Sigmoid colon (tissue), 7 donors: ENCODE data around the gene SEMG2. TPM values are rescaled to one million over a fixed set of nuclear protein-coding genes. Genes with fewer than 3 reads are reported as not detected.

Experiments
- DNase-seq: peaks from one replicate; pipeline ENCODE4 v3.0.0-alpha.2; 2019
- H3K27ac ChIP-seq, 4 donors: fragments of 200-600 bp; sonication (generic); one replicate each; pipeline ENCODE4 v1.5.1; 2016 to 2019; ENCODE audit warnings: mild to moderate bottlenecking in 1 of 4
- H3K27me3 ChIP-seq, 3 donors: fragments of 200-600 bp; sonication (generic); one replicate each; pipeline ENCODE4 v1.5.1; 2019; ENCODE audit warnings: mild to moderate bottlenecking in 1 of 3
- H3K36me3 ChIP-seq, 4 donors: fragments of 200-600 bp; sonication (generic); one replicate each; pipeline ENCODE4 v1.5.1; 2016 to 2019
- H3K4me1 ChIP-seq, 4 donors: fragments of 200-600 bp; sonication (generic); one replicate each; pipeline ENCODE4 v1.5.1; 2017 to 2019
- H3K4me3 ChIP-seq, 4 donors: fragments of 200-600 bp; sonication (generic); one replicate each; pipeline ENCODE4 v1.5.1; 2017 to 2019; ENCODE audit warnings: mild to moderate bottlenecking in 2 of 4, moderate library complexity in 1 of 4
- H3K9me3 ChIP-seq, 4 donors: fragments of 200-600 bp in 3 of 4; sonication (generic) in 3 of 4; one replicate each; pipeline versions ENCODE4 v1.5.1 to v1.6.1; 2013 to 2019
- EP300 ChIP-seq, 4 donors: sonication (generic); formaldehyde crosslinking; IDR thresholded peaks; one replicate each; pipeline ENCODE4 v1.6.1; 2017; ENCODE audit warnings: antibody characterized with exemption in 4 of 4
- POLR2A ChIP-seq, 2 donors: fragments of 450-650 bp; IDR thresholded peaks; one replicate each; pipeline ENCODE4 v1.6.1; 2016; ENCODE audit warnings: antibody characterized with exemption in 2 of 2, mild to moderate bottlenecking in 2 of 2, moderate library complexity in 2 of 2
- POLR2AphosphoS5 ChIP-seq, 4 donors: sonication (generic); formaldehyde crosslinking; IDR thresholded peaks; one replicate each; pipeline ENCODE4 v1.6.1; 2017; ENCODE audit warnings: antibody characterized with exemption in 4 of 4
- WGBS, 2 donors: extraction: QIAGEN DNeasy Blood & Tissue Kit; methylation state at CpG; one replicate each; pipeline ENCODE4 v1.1.7; 2013; 5-methylcytosine and 5-hydroxymethylcytosine counted together
- intact Hi-C: fragments of 100-400 bp; cut with DNase I; formaldehyde crosslinking; loops from one replicate; pipeline ENCODE4 v1.15.1; 2023
- polyA plus RNA-seq, 3 donors: library from polyadenylated mRNA; stranded (reverse); fragments of 200-250 nt; gene quantifications; one replicate each; pipeline ENCODE4 v1.2.3, GENCODE V29; 2013
- total RNA-seq, 4 donors: library from RNA; depleted of rRNA; stranded (reverse); fragments of >200 nt; gene quantifications; one replicate each; pipeline ENCODE4 v1.1.0, GENCODE V29; 2016
- TF ChIP-seq, protein P1 (sequence below), 4 experiments: fragments of 450-650 bp in 3 of 4; fragments of 200-600 bp in 1 of 4; IDR thresholded peaks; one replicate each; pipeline ENCODE4 v1.5.1; 2016 to 2019; ENCODE audit warnings: antibody characterized with exemption in 4 of 4, mild to moderate bottlenecking in 3 of 4, moderate library complexity in 2 of 4
- donor health status: healthy with polysubstance abuse.
- donor health status: Bipolar disorder and iron deficiency.
- donor health status: healthy.

Gene SEMG2, protein sequence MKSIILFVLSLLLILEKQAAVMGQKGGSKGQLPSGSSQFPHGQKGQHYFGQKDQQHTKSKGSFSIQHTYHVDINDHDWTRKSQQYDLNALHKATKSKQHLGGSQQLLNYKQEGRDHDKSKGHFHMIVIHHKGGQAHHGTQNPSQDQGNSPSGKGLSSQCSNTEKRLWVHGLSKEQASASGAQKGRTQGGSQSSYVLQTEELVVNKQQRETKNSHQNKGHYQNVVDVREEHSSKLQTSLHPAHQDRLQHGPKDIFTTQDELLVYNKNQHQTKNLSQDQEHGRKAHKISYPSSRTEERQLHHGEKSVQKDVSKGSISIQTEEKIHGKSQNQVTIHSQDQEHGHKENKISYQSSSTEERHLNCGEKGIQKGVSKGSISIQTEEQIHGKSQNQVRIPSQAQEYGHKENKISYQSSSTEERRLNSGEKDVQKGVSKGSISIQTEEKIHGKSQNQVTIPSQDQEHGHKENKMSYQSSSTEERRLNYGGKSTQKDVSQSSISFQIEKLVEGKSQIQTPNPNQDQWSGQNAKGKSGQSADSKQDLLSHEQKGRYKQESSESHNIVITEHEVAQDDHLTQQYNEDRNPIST
- total RNA-seq = not detected
- not detected for polyA plus RNA-seq

DNA sequence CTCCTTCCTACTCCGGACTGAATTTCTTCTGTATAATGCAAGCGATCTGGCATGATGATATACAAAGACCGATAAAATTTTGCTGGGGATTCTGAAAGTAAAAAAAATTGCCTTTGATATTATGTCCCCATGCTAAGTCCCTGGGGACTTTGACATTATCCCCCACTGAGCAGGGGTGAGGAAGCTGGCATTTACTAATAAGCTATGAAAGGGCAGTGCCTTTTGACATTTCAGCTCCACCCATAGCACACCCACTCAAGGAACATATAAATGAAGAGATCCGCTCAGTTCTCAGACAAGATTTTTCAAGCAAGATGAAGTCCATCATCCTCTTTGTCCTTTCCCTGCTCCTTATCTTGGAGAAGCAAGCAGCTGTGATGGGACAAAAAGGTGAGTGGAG lies at the start of gene SEMG2:
Gene SEMG2 (plus strand): TSS at position 298 of the 400 bp plus-strand sequence. CDS start 17 bp downstream, at position 315.
- H3K27me3 ChIP-seq = peaks cover 0 to 7% (median 0%) of the 10 kb centered on the region in 3 donors
- no peak for DNase-seq

DNA sequence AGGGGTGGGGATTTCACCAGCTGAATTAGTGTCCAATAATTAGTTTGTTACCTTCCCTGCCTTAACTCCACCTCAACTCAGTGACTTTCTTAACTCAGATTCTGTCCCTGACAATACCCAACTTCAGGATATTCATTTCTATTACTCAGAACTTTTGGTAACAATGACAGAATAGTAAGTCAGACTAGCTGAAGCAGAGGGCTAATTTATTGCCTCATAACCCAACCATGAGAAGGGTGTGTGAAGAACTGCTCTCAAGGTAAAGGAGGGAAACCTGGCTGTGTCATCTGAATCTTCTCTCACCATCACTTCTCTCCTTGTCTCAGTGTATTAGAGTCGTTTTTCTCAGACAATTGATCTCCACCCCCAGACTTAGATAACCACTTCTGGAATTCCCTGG lies 47.7 kb upstream of the SEMG2 start:
- peaks cover 0 to 10% (median 0%) of the 10 kb centered on the region in 4 donors for H3K9me3 ChIP-seq
- WGBS, 2 donors = 22% methylated on average over 1 of the region's 1 CpG
- H3K4me1 ChIP-seq = no peaks in the 10 kb centered on the region
- intact Hi-C loops = no loop called here
- DNase-seq = no peak
- no peaks in the 10 kb centered on the region for H3K36me3 ChIP-seq
- no peak overlapping the region for H3K4me3 ChIP-seq
- H3K27me3 ChIP-seq = no peaks in the 10 kb centered on the region
- TF ChIP-seq POLR2AphosphoS5 (IDR thresholded peaks at IDR 0.05) (no peak), POLR2A (IDR thresholded peaks at IDR 0.05) (no peak), EP300 (IDR thresholded peaks at IDR 0.05) (no peak)
- TF ChIP-seq, protein P1, sequence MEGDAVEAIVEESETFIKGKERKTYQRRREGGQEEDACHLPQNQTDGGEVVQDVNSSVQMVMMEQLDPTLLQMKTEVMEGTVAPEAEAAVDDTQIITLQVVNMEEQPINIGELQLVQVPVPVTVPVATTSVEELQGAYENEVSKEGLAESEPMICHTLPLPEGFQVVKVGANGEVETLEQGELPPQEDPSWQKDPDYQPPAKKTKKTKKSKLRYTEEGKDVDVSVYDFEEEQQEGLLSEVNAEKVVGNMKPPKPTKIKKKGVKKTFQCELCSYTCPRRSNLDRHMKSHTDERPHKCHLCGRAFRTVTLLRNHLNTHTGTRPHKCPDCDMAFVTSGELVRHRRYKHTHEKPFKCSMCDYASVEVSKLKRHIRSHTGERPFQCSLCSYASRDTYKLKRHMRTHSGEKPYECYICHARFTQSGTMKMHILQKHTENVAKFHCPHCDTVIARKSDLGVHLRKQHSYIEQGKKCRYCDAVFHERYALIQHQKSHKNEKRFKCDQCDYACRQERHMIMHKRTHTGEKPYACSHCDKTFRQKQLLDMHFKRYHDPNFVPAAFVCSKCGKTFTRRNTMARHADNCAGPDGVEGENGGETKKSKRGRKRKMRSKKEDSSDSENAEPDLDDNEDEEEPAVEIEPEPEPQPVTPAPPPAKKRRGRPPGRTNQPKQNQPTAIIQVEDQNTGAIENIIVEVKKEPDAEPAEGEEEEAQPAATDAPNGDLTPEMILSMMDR (IDR thresholded peaks at IDR 0.05) = no peak
- no peak overlapping the region for H3K27ac ChIP-seq

More for the DNA sequence above, at the start of gene SEMG2:
- Histone ChIP-seq H3K9me3 (no peaks in the 10 kb centered on the region), H3K27ac (no peak within 1 kb of the TSS), H3K4me3 (no peak within 1 kb of the TSS), H3K4me1 (no peaks in the 10 kb centered on the region), H3K36me3 (no peaks in the 10 kb centered on the region)
- intact Hi-C loops = no loop called here
- TF ChIP-seq POLR2A (IDR thresholded peaks at IDR 0.05) (no peak), POLR2AphosphoS5 (IDR thresholded peaks at IDR 0.05) (no peak), EP300 (IDR thresholded peaks at IDR 0.05) (no peak)
- TF ChIP-seq, protein P1 (IDR thresholded peaks at IDR 0.05) = no peak
- 94 to 97% methylated on average over 4 of the region's 4 CpGs for WGBS, 2 donors

DNA sequence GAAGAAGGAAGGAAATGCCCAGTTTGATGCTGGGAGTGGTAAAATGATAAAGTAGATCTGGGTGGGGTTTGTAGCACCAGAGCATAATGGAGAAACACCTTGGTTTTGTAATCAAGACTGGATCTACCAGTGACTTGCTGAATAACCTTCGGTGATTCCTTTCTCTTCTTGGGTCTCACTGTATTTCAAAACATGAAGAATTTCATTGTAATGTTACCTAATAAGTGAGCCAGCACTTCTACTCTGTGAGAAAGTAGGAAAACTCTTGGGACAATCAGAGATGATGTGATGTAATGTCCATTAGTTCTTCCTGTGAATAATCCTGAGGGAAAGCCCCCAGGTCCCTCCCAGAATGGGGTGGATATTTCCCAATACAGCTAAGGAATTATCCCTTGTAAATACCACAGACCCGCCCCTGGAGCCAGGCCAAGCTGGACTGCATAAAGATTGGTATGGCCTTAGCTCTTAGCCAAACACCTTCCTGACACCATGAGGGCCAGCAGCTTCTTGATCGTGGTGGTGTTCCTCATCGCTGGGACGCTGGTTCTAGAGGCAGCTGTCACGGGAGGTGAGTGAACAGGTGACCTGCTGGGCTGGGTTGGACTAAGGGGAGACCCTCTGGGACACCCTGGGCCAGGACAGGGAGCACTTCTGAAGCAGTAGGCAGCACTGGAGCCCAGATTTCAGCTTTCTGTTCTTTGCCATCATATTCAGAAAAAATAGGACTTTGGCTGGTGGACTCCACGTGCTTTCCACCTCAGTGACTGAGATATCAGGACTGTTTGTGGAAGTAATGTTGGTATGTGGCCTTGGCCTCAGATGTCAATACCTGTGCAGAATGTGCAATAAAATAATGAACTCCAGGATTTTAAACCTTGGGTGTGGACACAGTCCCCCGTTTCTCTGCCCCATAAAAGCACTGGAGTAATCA lies 46.5 kb upstream of the SEMG2 start, which contains the start of gene PI3:
Gene PI3 (plus strand): TSS at position 469 of the 931 bp plus-strand sequence. CDS start 21 bp downstream, at position 490.
- intact Hi-C loops = no loop called here
- Histone ChIP-seq H3K4me3 (no peak within 1 kb of the TSS), H3K4me1 (no peaks in the 10 kb centered on the region), H3K9me3 (peaks cover 0 to 6% (median 0%) of the 10 kb centered on the region in 4 donors), H3K36me3 (no peaks in the 10 kb centered on the region), H3K27me3 (no peaks in the 10 kb centered on the region), H3K27ac (no peak within 1 kb of the TSS)
- DNase-seq = no peak
- TF ChIP-seq POLR2A (IDR thresholded peaks at IDR 0.05) (no peak), POLR2AphosphoS5 (IDR thresholded peaks at IDR 0.05) (no peak), EP300 (IDR thresholded peaks at IDR 0.05) (no peak)
- TF ChIP-seq, protein P1 (IDR thresholded peaks at IDR 0.05) = no peak
- WGBS, 2 donors = 33 to 73% methylated on average over 8 of the region's 8 CpGs

DNA sequence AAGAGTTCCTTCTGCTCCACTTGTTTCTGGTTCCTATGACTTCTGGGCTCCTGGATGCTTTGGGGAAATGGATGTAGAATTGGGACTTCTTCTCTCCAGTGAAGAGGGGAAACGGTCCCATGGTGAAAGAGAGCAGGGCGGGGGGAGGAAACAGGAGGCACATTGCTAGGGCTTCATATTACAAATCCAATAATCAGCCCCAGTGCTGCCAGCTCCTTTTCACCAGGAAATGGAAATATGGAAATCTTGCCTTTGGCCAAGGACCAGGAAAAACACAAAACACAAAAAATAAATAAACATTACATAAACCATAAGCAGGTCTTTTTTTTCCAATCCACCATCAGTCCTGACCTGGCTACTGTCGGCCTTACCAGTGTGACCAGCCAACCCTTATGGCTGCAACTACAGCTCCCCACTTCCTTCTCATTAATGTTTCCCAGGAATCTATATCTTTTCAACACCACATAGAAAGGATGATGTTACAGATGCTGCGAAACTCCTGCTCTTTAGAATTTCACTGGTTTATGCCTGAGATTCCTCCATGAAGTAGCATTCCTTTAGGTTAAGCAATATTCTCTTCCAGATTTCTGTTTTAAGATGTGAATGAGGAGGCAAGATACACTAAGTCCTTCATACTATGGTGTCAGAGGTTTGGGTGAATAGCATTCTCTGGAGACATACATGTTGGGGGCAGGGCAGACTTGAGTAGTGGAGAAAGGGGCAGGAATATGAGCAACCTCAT lies 44.5 kb upstream of the SEMG2 start:
- H3K36me3 ChIP-seq = no peaks in the 10 kb centered on the region
- no peaks in the 10 kb centered on the region for H3K9me3 ChIP-seq
- no peaks in the 10 kb centered on the region for H3K27me3 ChIP-seq
- DNase-seq = no peak
- 82 to 84% methylated on average over 4 of the region's 4 CpGs for WGBS, 2 donors
- no peaks in the 10 kb centered on the region for H3K4me1 ChIP-seq
- no peak for TF ChIP-seq POLR2AphosphoS5 (IDR thresholded peaks at IDR 0.05)
- TF ChIP-seq EP300 (IDR thresholded peaks at IDR 0.05) = no peak
- no peak for TF ChIP-seq POLR2A (IDR thresholded peaks at IDR 0.05)
- TF ChIP-seq, protein P1 (IDR thresholded peaks at IDR 0.05) = no peak
- intact Hi-C loops = no loop called here
- H3K27ac ChIP-seq = no peak overlapping the region
- no peak overlapping the region for H3K4me3 ChIP-seq
